Testis (tissue), 3 donors: ENCODE measurements around the gene FOXQ1. TPM values are rescaled to one million over a fixed set of nuclear protein-coding genes. Genes with fewer than 3 reads are reported as not detected.
"Not testable (repeated sequence)": the region's sequence is repeated elsewhere in the genome, so short reads cannot be mapped to it uniquely, and the experiment has no call there.

ENCODE experiments used
- DNase-seq: peaks from one replicate; pipeline ENCODE4 v3.0.0-alpha.2; 2019
- H3K27ac ChIP-seq, 2 donors: fragments of 200-600 bp; sonication (generic); one replicate each; pipeline ENCODE4 v1.5.1; 2019
- H3K27me3 ChIP-seq: fragments of 200-600 bp; sonication (generic); one replicate; pipeline ENCODE4 v1.5.1; 2019
- H3K36me3 ChIP-seq: fragments of 200-600 bp; sonication (generic); one replicate; pipeline ENCODE4 v1.5.1; 2017; ENCODE audit warnings: low read depth; ENCODE audit errors: missing control alignments
- H3K4me1 ChIP-seq: fragments of 200-600 bp; sonication (generic); one replicate; pipeline ENCODE4 v1.5.1; 2019
- H3K4me3 ChIP-seq, 2 donors: fragments of 200-600 bp; sonication (generic); one replicate each; pipeline ENCODE4 v1.5.1; 2017 to 2019
- H3K9me3 ChIP-seq: fragments of 200-600 bp; sonication (generic); one replicate; pipeline ENCODE4 v1.5.1; 2017
- CTCF ChIP-seq, 3 experiments: fragments of 450-650 bp in 2 of 3; fragments of 200-600 bp in 1 of 3; sonication (generic) in 1 of 3; IDR thresholded peaks; one replicate each; pipeline ENCODE4 v1.5.1; 2016 to 2019; ENCODE audit warnings: antibody characterized with exemption in 3 of 3, mild to moderate bottlenecking in 2 of 3, moderate library complexity in 1 of 3
- POLR2A ChIP-seq: fragments of 450-650 bp; IDR thresholded peaks from one replicate; pipeline ENCODE4 v1.6.1; 2017; ENCODE audit warnings: antibody characterized with exemption, mild to moderate bottlenecking, moderate library complexity
- WGBS, 2 donors: methylation state at CpG; one replicate each; pipeline ENCODE4 v1.1.5; 2018; 5-methylcytosine and 5-hydroxymethylcytosine counted together
- intact Hi-C: fragments of 100-400 bp; cut with DNase I; formaldehyde crosslinking; loops from one replicate; pipeline ENCODE4 v1.15.1; 2023; ENCODE audit warnings: low total_unique reads
- polyA plus RNA-seq: library from polyadenylated mRNA; stranded (reverse); fragments of 350-450 nt; fragmentation: Illumina TruSeq; extraction: RNeasy Lipid Tissue Mini Kit (QIAGEN cat#74804); gene quantifications from one replicate; pipeline ENCODE4 v1.2.3, GENCODE V29; 2014; ENCODE audit warnings: low read depth, low replicate concordance; ENCODE audit not compliant: insufficient read depth
- total RNA-seq, 2 donors: library from RNA; depleted of rRNA; stranded (reverse); fragments of >200 nt; gene quantifications; one replicate each; pipeline ENCODE4 v1.2.3, GENCODE V29; 2016

FOXQ1 gene
- total and polyA plus RNA-seq, 3 donors from 2014 or later: 0.53 to 1.7 (median 1.7) TPM

DNA sequence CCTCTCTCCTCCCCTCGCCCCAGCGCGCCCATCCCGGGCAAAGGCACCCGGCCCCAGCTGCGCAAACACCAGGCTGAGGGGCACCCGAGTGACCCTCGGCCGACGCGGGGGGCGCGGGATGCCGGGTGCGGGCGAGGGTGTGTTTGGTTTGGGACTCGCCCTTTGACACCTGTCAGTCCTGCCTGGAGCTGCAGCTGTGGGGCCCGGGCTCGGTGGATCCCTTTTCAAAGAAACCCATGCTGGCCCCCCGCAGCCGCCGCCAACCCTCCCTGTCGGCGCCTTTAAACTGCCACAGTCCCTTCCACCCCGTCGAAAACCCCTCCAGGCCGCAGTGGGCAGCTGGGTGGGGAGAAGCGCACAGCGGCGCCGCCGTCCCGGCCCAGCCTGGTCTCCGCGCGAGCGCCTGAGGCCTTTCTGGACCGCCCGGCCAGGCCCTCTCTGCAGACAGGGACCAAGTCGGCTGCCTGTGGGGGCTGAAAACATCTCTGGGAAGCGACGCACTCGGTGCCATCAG lies 5.5 kb downstream of the FOXQ1 start:
- TF ChIP-seq POLR2A (no peak), CTCF (IDR thresholded peaks at IDR 0.05) (no peak)
- Histone ChIP-seq H3K4me3 (peak overlapping the region in 1 of 2 donors; percentile 26), H3K27me3 (no peaks in the 10 kb centered on the region), H3K4me1 (peaks cover 8% of the 10 kb centered on the region), H3K27ac (no peak overlapping the region), H3K36me3 (no peaks in the 10 kb centered on the region), H3K9me3 (no peaks in the 10 kb centered on the region)
- 60 to 73% methylated on average over 19 to 30 of the region's 43 CpGs for WGBS, 2 donors
- intact Hi-C loops: no loop called here
- no peak for DNase-seq

DNA sequence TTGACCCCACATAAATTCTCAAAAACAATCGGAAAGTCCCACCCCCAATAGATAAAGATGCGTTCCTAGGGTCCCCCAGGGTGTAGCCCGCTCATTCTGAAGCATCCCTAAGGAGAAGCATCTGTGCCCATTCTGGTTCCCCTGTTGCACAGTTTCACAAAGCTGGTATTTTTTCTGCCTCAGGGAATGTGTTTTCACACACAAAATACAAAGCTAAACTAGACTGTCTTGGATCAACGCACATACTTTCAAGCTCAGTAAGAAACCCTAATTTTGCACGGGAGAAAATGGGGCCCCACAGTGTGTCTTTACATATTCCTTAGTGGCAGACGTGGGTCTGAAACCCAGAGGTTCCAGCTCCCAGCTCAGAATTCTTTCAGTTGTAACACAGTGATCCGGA lies 6.1 kb downstream of the FOXQ1 start:
- WGBS, 2 donors: 62% methylated on average over 6 to 7 of the region's 7 CpGs
- no peak for DNase-seq
- Histone ChIP-seq H3K4me3 (peak overlapping the region in 1 of 2 donors; percentile 26), H3K27ac (no peak overlapping the region), H3K9me3 (no peaks in the 10 kb centered on the region), H3K27me3 (no peaks in the 10 kb centered on the region), H3K4me1 (peaks cover 8% of the 10 kb centered on the region), H3K36me3 (no peaks in the 10 kb centered on the region)
- intact Hi-C loops: no loop called here
- TF ChIP-seq CTCF (IDR thresholded peaks at IDR 0.05) (no peak), POLR2A (no peak)

DNA sequence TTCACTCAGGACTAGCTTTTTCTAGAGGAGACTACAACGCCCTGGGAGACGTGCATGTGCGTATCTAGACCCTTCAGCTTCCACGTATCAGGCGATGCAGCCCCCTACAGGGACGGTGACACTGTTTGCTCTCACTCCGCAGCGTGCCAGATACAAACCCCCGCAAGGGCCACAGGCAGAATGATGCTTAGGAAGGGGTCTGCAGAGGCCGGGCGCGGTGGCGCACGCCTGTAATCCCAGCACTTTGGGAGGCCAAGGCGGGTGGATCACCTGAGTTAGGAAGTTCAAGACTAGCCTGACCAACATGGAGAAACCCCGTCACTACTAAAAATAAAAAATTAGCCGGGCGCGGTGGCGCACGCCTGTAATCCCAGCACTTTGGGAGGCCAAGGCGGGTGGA lies 6.7 kb downstream of the FOXQ1 start:
- H3K4me3 ChIP-seq, H3K9me3 ChIP-seq, H3K36me3 ChIP-seq, H3K27me3 ChIP-seq, intact Hi-C loops, H3K4me1 ChIP-seq, H3K27ac ChIP-seq, DNase-seq: not testable (repeated sequence)
- WGBS, 2 donors: 54 to 65% methylated on average over 4 to 9 of the region's 22 CpGs

DNA sequence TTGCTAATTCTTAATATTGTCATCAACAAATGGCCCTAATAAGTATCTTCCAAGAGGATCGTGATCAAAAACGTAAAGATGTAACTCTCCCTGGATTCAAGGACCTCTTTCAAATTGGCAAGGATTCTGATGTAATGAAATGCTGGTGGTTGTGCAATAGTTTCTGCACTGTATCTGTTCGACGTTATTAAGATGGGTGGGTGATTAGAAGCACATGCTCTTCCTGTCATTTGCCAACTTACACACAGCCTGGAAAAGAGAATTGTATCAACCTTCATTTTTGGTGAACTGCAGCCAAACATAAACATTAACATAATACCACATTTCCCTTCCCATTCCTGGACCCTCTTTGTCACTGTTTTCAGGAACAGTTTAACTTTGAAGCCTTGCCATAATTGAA lies 9.8 kb downstream of the FOXQ1 start:
- H3K4me1 ChIP-seq: no peaks in the 10 kb centered on the region
- no peak overlapping the region for H3K4me3 ChIP-seq
- TF ChIP-seq POLR2A (no peak), CTCF (IDR thresholded peaks at IDR 0.05) (no peak)
- H3K9me3 ChIP-seq: no peaks in the 10 kb centered on the region
- H3K27ac ChIP-seq: no peak overlapping the region
- H3K27me3 ChIP-seq: no peaks in the 10 kb centered on the region
- H3K36me3 ChIP-seq: no peaks in the 10 kb centered on the region
- intact Hi-C loops: no loop called here
- DNase-seq: no peak
- WGBS, 2 donors: 32 to 34% methylated on average over 4 of the region's 4 CpGs

DNA sequence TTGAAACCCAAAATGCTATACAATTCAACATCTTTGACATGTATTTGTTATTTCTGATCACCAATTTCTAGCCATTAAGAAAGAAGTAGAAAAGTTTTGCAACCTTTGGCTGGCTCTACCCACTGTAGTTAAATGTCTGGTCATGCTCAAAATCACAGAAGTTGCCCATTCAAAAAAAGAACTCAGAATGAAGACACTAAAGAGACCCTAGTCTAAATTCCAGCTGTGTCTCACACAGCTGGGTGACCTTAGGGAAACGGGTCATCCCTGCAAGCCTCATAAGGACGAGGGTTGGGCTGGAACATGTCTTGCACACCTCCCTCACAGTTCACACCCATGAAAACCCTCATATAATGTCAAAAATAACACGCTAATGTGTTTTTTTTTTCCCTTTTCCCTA lies 10.3 kb downstream of the FOXQ1 start:
- Histone ChIP-seq H3K4me1 (no peaks in the 10 kb centered on the region), H3K4me3 (no peak overlapping the region), H3K27ac (no peak overlapping the region), H3K36me3 (no peaks in the 10 kb centered on the region), H3K9me3 (no peaks in the 10 kb centered on the region), H3K27me3 (no peaks in the 10 kb centered on the region)
- no peak for TF ChIP-seq POLR2A
- no peak for TF ChIP-seq CTCF (IDR thresholded peaks at IDR 0.05)
- DNase-seq: no peak
- WGBS, 2 donors: 76 to 82% methylated on average over 3 of the region's 3 CpGs
- intact Hi-C loops: no loop called here
